Bronchial epithelial cell (primary cell): ENCODE measurements around the gene CARD10. TPM values are rescaled to one million over a fixed set of nuclear protein-coding genes. Genes with fewer than 3 reads are reported as not detected.
A peak's percentile ranks its signal among the peaks of the same experiment; 100 is the strongest.
"Not testable (repeated sequence)": the region's sequence is repeated elsewhere in the genome, so short reads cannot be mapped to it uniquely, and the experiment has no call there.

Experiments used
- DNase-seq: peaks from one replicate; pipeline ENCODE4 v3.0.0-alpha.2; 2010; ENCODE audit warnings: low read depth
- FAIRE-seq: peaks from 2 replicates; lab custom pipeline; 2011; peaks lifted over from hg19 to GRCh38; lab: Jason Lieb, UNC
- H3K27me3 ChIP-seq: 2 replicates; pipeline ENCODE4 v1.5.1; 2011; ENCODE audit warnings: low read length; ENCODE audit not compliant: control insufficient read depth, insufficient read depth
- H3K36me3 ChIP-seq: 2 replicates; pipeline ENCODE4 v1.5.1; 2011; ENCODE audit warnings: low read length; ENCODE audit not compliant: control insufficient read depth, insufficient read depth
- H3K4me3 ChIP-seq: 2 replicates; pipeline ENCODE4 v1.5.1; 2011; ENCODE audit warnings: mild to moderate bottlenecking, low read depth, low read length, control low read depth
- CTCF ChIP-seq: IDR thresholded peaks from 2 replicates; pipeline ENCODE4 v1.5.1; 2011; ENCODE audit warnings: mild to moderate bottlenecking, moderate library complexity, low read length, control low read depth, inconsistent platforms; ENCODE audit not compliant: insufficient read depth, severe bottlenecking
- total RNA-seq: library from RNA; depleted of rRNA; stranded (reverse); fragments of >200 nt; gene quantifications from 2 replicates; pipeline ENCODE4 v1.2.1, GENCODE V29; 2014

The CARD10 gene
- total RNA-seq, 1 donor from 2014 or later: 14.2 TPM

DNA sequence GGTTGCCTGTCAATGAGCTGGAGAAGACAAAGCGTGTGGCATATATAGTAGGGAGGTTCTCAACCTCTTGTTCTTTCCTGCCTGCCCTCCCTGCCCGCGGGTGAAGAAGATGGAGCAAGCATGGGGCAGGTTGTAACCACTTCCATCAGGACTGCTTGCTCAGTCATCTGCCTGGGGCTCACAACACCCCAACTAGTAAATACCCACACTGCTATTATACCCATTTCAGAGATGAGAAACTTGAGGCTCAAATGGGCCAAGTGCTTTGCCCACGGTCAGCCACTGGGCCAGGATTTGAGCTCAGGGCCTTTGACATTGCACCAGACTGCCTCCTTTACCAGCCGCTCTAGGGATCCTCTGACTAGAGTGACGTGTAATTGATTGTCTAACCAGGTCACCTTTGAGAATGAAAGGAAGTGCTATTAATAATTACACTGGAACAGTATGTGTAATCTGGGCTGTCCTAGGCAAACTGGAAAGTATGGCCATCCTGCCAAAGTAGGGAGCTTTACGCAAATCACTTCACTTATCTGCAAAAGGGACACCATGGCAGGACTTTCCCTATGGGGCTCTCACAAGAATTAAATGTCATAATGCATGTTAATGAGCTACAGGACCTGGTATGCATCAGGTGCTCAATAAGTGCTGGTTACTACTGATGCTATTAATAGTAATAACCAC, 38.2 kb upstream of the CARD10 start:
- peaks cover 1% of the 10 kb centered on the region for H3K36me3 ChIP-seq
- no peaks in the 10 kb centered on the region for H3K27me3 ChIP-seq
- no peak overlapping the region for H3K4me3 ChIP-seq
- peak; percentile 18 for FAIRE-seq
- no peak for DNase-seq
- no peak for TF ChIP-seq CTCF

GRCh38 chr22:37556710-37557109, 37.5 kb upstream of the CARD10 start:
- no peak for FAIRE-seq
- no peaks in the 10 kb centered on the region for H3K27me3 ChIP-seq
- no peak overlapping the region for H3K4me3 ChIP-seq

GRCh38 chr22:37555029-37555428, 35.8 kb upstream of the CARD10 start:
- Histone ChIP-seq H3K4me3 (no peak overlapping the region), H3K36me3 (no peaks in the 10 kb centered on the region), H3K27me3 (no peaks in the 10 kb centered on the region)
- TF ChIP-seq CTCF: no peak
- FAIRE-seq: no peak
- no peak for DNase-seq

More at GRCh38 chr22:37556710-37557109, 37.5 kb upstream of the CARD10 start:
- H3K36me3 ChIP-seq: no peaks in the 10 kb centered on the region
- no peak for TF ChIP-seq CTCF
- DNase-seq: no peak

DNA sequence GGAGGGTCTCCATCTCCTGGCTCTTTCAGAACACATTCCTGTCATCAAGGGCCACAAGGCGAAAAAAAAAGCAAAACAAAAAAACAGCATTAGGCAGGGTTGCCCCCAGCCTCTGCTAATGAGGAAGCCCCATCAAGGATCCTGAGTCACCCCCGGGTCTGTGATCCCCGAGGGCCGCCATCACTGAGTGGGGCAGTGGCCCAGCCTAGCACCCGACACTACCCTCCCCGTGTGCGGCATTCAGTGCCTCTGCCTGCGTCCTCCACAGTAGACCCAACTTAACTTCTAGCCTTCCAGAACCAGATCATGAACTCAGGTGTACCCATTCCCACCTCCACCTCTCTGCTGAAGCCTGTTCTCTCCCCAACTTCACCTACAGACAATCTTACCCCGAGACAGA, 34.5 kb upstream of the CARD10 start:
- FAIRE-seq (no peak), DNase-seq (no peak)
- H3K4me3 ChIP-seq: no peak overlapping the region
- no peak for TF ChIP-seq CTCF
- H3K36me3 ChIP-seq: no peaks in the 10 kb centered on the region
- no peaks in the 10 kb centered on the region for H3K27me3 ChIP-seq

GRCh38 chr22:37552524-37553163, 33.4 kb upstream of the CARD10 start:
- no peak overlapping the region for H3K4me3 ChIP-seq
- TF ChIP-seq CTCF: no peak
- no peaks in the 10 kb centered on the region for H3K27me3 ChIP-seq
- DNase-seq (no peak), FAIRE-seq (no peak)
- H3K36me3 ChIP-seq: no peaks in the 10 kb centered on the region

- Histone ChIP-seq H3K27me3 (no peaks in the 10 kb centered on the region), H3K36me3 (no peaks in the 10 kb centered on the region), H3K4me3 (no peak overlapping the region)
- FAIRE-seq (no peak), DNase-seq (no peak)
- no peak for TF ChIP-seq CTCF
Observed at GRCh38 chr22:37551981-37552380, 32.8 kb upstream of the CARD10 start.

- not testable (repeated sequence) for H3K36me3 ChIP-seq, DNase-seq, H3K4me3 ChIP-seq, FAIRE-seq, H3K27me3 ChIP-seq
Observed at GRCh38 chr22:37550921-37551320, 31.7 kb upstream of the CARD10 start.
